Measurements from ENCODE around the gene EMILIN2.

- TF ChIP-seq FOSL1 (CRISPR knock-in tag; IDR thresholded peaks at IDR 0.05; ENCODE audit: borderline replicate concordance): no peak
- no peak for TF ChIP-seq ZNF678 (CRISPR knock-in tag; IDR thresholded peaks at IDR 0.05)
- TF ChIP-seq ZNF740 (CRISPR knock-in tag; IDR thresholded peaks at IDR 0.05): no peak
- TF ChIP-seq PRDM10 (CRISPR knock-in tag; IDR thresholded peaks at IDR 0.05; ENCODE audit: low read depth): no peak
- TF ChIP-seq REST (IDR thresholded peaks at IDR 0.05; ENCODE audit: borderline replicate concordance in 1 of 2, low read depth in 1 of 2, low read length in 2 of 2): no peak
- TF ChIP-seq, protein P1, sequence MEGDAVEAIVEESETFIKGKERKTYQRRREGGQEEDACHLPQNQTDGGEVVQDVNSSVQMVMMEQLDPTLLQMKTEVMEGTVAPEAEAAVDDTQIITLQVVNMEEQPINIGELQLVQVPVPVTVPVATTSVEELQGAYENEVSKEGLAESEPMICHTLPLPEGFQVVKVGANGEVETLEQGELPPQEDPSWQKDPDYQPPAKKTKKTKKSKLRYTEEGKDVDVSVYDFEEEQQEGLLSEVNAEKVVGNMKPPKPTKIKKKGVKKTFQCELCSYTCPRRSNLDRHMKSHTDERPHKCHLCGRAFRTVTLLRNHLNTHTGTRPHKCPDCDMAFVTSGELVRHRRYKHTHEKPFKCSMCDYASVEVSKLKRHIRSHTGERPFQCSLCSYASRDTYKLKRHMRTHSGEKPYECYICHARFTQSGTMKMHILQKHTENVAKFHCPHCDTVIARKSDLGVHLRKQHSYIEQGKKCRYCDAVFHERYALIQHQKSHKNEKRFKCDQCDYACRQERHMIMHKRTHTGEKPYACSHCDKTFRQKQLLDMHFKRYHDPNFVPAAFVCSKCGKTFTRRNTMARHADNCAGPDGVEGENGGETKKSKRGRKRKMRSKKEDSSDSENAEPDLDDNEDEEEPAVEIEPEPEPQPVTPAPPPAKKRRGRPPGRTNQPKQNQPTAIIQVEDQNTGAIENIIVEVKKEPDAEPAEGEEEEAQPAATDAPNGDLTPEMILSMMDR (CRISPR knock-in tag; IDR thresholded peaks at IDR 0.05): no peak
- TF ChIP-seq MAFF (IDR thresholded peaks at IDR 0.05; ENCODE audit: low read depth, low read length): no peak
- TF ChIP-seq TOE1 (CRISPR knock-in tag; IDR thresholded peaks at IDR 0.05): no peak
- TF ChIP-seq CEBPB (IDR thresholded peaks at IDR 0.05; ENCODE audit: borderline replicate concordance, low read depth, low read length): no peak
Measured at GRCh38 chr18:2879889-2880288, 33.1 kb downstream of the EMILIN2 start.

Measured in HepG2 (cell line).